Activated CD4-positive, alpha-beta T cell treated with anti-CD3 and anti-CD28 coated beads, Interleukin-2, amount 50 U/mL, for 24 hours (primary cell): Measurements from ENCODE around the gene GALNT17.
"Not testable (repeated sequence)": the region's sequence is repeated elsewhere in the genome, so short reads cannot be mapped to it uniquely, and the experiment has no call there.

ENCODE experiments used
- DNase-seq, 2 donors: peaks; one replicate each; pipeline ENCODE4 v3.0.0-alpha.2; 2020; ENCODE audit warnings: low read depth in 1 of 2, low spot score in 1 of 2

GALNT17 gene

DNA sequence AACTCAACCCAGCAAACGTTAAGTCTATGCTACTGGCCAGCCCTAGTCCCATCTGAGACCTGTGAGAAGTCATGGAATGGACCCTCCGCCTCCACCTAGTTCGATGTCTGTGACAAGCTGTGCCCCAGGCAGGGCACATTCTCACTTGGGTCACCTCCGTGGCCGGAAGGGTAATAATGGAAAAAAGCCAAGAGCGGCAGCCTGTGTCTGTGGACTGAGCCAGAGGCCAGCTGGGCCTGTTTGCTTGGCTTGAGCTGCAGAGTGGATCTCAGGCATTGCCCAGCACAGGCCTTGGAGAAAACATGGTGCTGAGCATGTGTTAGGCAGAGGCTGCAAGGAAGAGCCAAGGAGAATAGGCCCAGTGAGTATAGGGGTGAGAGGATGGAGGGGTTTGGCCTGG lies 97.8 kb downstream of the GALNT17 start:
- DNase-seq: no peak

DNA sequence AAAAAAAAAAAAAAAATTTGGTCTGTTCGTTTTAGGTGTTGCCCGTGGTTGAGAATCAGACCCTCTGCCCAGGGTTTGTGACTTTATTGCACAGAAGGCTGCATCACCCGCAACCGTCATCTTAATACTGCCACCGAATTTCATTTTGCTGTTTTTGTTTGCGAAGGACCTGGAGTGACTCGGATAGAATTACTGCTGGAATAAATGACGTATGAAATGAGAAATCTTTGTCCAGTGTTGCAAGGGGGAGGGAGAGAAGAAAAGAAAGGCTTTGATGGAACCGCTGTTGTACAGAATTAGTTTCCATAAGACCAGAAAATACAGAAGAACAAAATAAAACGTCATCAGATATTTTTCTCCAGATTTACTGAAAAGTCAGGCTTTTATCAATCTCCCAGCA lies 103.3 kb downstream of the GALNT17 start:
- DNase-seq: no peak

DNA sequence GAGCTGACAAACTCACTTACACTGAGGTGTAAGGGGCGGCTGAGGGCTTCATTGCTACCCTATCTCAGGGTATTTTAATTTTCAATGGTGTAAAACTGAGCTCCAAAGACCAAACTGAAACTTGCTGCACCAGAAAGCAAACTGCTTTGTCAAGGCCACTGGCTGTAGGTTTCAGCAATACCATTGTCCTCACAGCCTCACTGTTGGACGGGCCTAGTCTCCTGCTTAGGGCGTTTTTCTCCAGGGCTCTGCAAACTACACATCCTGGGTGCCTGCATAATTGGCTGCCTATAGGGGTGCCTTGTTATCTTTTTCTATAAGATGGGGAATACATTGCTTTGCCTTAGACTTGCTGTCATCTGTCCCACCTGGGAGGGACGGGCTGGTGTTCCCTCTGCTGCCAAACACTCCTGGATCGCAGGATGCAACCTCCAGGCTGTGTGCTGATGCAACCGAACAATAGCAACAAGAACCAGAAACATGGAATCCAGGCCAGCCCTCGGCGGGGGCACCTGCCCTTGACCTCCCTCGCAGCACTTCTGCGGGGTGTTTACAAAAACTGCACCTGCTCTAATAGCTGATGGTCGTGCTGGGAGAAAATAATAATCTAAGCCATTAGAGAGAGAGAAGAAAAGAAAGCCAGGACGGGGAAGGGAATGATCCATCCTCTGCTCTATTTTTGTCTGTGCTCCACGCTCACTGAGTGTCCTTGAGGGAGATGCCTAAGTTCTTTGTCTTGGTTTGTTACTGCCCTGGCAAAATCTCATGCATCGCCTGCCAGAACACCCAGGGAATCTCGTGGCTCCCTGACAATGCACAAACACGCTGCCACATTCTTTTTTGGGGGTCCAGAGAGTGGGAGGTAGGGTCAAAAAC lies 104.5 kb downstream of the GALNT17 start:
- DNase-seq: no peak

DNA sequence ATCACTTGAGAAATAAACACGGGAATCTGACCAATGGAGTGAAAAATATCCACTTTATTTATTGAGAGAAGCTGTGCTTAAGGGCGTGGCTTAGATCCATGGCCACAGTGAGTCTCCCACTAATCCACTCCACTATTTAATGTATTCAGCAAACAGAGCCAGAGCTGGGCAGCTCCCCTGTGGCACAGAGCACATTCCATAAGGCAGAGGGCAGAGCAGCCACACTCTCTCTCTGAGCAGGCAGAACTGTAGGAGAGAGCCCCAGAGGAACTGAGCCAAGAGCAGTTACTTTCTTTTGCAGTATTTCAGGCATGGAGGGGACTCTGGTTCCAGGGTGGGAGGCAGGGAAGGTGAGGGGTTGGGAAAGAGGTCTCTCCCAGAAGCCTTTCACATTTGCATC lies 106.0 kb downstream of the GALNT17 start:
- no peak for DNase-seq

DNA sequence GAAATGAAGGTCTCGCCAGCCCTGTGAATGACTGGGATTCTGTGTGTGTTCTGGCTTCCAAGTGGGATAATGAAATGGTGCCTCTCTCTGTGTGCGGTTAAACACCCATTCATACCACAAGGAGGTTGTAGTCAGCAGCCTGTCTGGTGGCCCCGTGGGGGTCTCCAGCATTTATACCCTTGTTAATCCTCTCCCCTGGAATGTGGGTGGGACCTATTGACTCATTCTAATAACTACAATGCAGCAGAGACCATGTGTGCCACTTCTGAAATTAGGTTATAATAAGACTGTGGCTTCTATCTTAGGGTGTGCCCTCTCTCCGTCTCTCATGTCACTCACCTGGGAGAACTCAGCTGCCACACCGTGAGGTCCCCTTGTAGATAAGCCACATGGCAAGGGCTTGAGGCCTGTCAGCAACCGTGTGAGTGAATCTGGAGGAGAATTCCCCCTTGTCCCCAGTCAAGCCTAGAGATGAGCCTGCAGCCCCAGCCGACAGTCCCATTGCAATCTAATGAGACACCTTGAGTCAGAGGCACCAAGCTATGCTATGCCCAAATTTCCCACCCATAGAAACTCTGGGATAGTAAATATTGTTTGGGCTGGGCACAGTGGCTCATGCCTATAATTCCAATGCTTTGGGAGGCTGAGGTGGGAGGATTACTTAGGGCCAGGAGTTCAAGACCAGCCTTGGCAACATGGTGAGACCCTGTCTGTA lies 106.8 kb downstream of the GALNT17 start:
- DNase-seq: no peak

DNA sequence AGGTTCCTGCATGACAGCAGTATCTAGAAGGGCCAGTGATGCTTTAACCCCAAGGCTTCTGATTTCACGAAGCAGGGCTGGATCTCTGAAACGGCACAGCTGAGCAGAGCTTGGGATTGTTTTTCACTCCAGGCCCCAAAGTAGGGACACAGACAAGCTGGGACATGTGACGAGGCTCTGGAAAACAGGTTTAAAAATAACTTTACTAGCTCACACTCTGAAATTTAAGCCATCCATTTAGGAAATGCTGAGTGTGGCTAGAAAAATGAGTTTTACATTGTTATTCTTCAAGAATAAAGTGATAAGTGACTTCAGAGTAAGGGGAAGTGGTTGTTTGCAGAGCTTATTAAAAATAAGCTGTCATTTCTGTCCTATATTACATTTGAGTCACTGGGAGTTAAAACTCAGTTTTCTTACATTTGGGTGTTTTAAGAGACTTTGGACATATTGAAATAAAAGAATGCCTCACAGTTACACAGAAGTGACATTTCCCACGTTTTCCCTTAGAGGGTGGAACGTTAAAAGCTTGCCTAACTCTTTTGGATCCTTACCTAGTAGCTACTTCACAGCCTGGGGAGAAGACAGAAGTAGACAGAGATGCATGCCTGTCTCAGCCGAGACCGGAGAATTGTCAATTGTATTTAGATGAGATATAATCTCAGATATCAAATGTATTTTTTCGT lies 107.8 kb downstream of the GALNT17 start:
- DNase-seq: no peak

DNA sequence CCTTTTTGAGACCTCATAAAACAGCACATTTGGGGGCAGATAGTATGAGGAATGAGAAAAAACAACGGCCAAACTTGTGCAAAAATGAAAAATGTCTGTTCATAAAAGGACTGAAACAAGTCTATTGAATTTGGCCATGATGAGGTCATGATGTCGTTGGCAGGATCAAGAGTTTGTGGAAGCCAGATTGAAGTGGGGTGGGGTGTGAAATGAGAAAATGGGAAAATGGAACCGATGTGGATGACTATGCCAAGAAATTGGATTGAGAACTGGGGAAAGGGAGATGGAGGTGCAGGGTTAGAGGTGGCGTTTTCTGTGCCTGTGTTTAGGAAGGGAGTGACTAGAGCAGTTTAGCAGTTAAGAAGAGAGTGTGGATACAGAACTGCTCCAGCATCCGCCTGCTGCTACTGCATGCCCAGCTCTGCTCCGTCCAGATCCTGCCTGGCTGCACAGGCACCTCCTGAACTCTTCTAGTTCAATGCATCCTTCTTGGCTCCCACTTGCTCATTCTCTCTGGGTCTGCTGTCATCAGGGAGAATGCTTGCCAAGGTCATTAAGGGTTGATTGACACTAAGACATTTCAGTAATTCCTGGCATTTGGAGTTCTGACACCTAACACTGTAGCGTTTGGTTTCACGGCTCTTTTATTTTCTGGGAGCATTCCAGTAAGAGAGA lies 111.9 kb downstream of the GALNT17 start:
- no peak for DNase-seq

DNA sequence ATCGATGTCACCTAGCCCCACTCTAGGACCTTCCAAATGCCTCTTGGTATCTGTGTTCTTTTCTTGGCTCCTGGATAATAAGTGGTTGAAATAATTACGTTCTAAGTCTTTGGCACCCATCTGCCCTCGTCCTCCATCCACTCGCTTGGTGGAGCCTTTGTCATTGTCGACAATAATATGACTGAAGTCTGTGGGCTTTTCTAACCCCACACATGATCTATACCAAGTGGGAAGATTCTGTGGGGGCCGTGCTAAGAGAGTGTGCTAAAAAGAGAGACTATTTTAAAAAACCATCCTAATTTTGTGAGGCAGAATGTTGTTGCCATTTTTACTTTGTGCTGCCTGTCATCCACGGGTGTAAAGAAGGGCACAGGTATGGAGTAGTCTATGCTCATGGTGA lies 113.1 kb downstream of the GALNT17 start:
- DNase-seq: no peak

DNA sequence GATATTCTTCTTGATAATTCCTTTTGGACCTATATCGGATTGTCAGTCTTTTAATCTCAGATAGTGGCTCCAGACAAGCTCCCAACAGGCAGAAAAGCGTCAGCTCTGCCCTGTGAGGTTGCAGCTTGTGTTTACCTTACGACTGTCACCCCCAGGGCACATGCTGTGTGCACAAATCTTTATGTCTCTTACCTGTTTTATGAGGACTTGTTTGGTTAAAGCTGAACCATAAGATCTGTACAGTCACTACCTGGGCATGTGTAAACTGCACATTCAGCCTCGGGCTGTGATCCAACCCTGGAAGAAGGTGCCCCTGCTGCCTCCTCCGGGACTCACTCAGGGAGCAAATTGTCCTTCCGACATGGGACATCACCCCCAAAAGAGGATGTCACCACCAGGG lies 119.8 kb downstream of the GALNT17 start:
- DNase-seq: no peak

DNA sequence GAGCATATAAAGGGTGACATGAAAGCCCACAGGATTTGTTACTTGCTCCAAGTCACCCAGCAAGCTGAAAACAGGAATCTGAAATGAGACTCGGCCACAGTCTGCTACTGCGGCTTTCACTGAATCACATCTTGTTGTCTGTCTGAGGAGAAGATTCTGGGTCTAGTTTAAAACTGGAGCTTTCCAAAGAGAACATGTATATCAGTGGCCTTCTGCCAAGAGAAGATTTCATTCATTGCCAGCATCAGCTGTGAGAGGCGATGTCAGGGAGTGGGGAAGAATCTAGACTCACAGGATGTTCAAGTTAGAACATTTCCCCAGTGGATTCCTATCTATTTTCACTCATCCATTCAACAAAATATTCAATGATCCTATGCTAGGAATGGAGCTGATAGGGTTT lies 122.8 kb downstream of the GALNT17 start:
- DNase-seq: no peak

DNA sequence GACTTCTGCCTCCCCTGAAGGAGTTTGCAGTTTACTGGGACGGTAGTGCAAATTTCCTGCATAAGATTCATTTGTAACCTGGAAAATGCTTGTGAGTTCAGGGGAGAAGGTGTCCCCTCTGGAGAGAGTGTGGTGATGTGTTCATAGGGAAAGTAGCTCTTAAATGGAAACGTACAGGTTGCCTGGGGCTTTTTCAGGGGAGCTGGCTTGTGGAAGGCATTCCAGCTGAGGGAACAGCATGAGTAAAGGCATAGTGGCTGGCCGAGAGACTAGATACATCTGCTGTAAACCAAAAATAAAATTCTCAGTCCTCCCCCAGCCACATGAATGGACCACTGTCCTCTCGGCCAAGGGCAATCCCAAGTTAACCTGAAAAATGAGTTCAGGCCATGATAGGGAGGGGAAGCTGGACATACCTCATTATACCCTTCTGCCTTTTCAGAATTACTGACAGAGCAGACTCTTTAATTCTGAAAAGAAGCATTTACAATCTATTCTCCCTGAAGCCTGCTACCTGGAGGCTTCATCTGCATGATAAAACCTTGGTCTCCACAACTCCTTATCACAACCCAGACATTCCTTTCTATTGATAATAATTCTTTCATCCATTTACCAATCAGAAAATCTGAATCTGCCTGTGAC lies 123.7 kb downstream of the GALNT17 start:
- DNase-seq: no peak

DNA sequence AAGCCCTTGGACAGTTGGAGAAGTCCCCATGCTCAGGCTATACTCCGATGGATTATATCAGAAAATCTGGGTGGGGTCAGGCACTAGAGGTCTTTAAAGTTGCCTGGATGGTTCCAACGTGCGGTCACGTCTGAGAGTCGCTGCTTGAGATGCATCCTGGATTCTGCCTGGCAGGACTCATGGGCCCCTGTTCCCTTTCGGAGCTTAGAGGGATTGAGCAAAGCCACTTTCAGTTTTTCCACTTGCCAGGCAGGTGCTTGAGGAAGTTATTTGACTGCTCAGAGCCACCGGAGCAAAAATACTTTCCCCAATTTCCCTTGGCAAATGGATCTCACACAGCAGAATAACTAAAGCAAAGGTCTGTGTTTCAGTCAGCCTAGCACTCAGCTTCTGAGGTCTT lies 129.1 kb downstream of the GALNT17 start:
- no peak for DNase-seq

DNA sequence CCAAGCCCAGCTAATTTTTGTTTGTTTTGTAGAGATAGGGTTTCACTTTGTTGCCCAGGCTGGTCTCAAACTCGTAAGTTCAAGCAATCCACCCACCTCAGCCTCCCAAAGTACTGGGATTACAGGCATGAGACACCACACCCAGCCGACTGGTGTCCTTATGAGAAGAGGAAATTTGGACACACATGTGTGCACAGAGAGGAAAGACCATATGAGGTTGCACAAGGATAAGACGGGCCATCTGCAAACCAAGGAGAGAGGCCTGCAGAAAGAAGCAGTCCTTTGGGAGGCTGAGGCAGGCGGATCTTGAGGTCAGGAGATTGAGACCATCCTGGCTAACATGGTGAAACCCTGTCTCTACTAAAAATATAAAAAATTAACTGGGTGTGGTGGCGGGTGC lies 130.9 kb downstream of the GALNT17 start:
- not testable (repeated sequence) for DNase-seq

DNA sequence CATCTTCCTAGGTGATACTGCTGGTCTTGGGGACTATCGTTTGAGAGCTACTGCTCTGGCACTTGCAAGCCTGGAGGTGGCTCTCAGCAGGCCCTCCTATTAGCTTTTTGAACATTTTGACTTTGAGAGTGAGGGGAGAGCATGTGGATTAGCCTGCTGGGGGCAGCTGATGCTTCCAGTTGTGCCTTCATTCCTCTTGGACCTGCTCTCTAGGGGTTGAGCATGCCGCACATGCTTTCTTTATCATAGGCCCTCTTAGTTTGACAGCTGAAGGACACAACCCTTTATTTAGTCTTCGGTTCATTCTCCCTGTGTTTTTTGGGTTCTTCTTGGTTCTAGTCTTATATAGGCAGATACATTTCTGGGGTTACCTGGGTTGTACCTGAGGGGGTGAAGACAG lies 132.1 kb downstream of the GALNT17 start:
- no peak for DNase-seq

DNA sequence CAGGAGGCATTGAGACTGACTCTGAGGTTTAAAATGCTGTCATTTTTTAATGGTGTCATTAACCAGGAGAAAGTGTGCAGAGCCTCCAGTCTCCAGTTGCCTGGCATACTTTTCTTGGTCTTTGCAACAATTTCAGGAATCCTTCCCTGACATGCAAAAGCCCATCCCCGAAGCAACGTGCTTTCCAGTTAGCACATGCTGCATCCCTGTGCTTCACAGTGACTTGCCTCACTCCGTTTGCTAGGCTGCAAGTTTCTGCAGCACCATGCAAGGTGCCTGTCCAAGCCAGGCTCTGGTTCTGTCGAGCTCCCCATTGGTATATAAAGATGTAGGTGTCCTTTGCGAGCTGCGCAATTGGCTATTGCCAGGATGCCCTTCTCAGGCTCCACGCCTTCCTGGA lies 135.0 kb downstream of the GALNT17 start:
- DNase-seq: no peak

DNA sequence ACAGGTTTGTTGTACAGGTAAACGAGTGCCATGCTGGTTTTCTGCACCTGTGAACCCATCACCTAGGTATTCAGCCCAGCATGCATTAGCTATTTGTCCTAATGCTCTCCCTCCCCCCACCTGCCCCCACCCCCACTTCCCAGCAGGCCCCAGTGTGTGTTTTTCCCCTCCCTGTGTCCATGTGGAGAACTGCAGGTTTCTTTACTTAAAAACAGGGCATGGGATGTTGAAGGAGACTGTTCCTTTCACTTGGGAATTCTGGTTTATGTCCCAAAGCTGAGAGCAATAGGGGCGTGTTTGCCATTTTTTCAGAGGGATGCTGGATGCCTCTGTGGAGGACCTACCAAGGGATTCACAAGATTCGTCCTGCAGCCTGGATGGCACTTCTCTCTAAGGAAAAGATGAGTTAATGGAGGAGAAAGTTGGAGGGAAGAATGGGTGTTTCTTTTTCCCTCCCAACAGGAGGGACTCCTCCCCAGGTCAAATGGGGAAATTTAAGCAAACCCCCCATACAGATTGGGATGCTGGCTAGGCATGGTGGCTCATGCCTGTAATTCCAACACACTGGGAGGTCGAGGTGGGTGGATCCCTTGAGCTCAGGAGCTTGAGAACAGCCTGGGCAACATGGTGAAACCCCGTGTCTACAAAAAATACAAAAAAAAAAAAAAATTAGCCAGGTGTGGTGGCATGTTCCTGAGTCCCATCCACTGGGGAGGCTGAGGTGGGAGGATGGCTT lies 136.0 kb downstream of the GALNT17 start:
- no peak for DNase-seq

DNA sequence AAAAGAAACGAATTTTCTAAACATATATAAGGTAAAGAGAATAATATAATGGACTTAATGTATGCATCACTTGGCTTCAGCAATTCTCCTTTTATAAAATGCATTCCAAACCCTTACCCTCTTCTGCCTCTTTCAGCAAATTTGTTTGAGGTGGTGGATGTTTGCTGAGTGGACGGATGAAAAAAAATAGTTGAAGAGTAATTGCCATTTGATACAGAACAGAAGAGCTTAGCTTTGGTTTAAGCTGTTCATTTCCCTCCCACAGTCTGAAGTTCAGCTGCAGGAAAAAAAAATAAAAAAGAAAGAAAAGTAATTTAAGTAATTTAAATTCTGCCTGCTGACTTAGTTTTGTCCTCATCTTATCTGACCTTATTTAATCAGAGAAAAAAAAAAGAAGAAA lies 138.6 kb downstream of the GALNT17 start:
- DNase-seq: no peak

DNA sequence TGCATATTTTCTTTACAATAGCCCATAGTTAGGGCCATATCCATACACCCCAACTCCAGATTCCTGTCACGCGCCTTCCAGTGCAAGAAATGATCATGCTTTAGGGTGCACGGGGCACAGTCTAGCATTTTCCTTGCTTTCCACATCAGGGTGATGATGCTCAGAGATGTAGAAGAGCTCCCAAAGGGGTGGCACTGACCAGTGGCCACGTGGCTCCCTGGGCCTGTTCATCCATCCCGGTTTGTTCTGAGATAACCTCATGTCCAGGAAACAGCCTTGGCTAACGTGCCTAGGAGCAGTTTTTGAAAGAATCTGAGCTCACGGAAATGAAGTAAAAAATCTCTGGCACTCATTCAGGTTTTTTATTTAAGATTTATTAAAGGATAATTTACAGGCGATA lies 139.3 kb downstream of the GALNT17 start:
- DNase-seq: no peak

DNA sequence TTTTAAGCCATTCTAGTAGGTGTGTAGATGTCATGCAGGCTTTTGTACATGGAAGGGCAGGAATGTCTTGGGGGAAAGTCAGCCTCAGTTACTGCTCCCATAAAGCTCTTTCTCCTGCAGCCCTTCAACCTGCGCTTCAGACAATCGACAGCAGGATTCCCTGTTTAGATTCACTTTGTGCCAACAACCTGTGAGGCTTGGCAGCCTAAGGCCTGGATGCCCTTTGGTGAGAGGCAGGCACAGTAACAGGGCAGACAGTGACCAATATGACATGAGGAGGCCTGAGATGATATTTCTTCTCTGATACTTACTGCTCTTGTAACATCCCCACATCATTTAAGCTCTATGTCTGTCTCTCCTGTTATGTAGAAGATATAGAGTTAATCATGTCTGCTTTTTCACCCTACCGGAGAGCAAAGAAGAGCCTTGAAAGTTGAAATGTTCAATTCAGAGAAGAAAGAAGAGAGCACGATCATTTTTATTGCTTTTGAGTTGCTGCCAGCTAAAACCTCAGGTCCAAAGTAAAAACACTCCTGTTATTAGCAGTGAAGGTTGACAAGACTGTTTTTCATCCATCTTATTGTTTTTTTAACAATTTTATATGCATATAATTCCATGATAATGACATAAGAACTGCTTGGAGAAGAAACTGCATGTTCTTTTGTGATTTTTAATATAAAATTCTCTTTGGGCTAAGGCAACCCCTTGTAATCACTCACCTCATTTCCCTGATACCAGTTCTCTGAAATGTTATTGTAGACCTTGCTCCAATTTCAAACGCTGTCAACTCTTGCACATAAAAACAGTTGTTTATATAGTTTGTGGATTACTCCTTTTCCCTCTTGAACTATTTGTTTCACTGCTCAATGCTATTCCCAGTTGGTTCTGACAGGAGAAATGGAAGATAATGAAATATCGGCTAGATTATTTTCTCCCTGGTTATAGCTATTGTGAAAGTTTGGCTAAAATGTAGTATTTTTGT lies 140.9 kb downstream of the GALNT17 start:
- DNase-seq: no peak
